ENCODE data around the gene CDH23. TPM values are rescaled to one million over a fixed set of nuclear protein-coding genes. Genes with fewer than 3 reads are reported as not detected.
"Not testable (repeated sequence)": the region's sequence is repeated elsewhere in the genome, so short reads cannot be mapped to it uniquely, and the experiment has no call there.

The CDH23 gene
- total RNA-seq, 4 donors from 2014 or later = 14.4 to 29.6 (median 19.7) TPM

GRCh38 chr10:71850021-71850742 lies 453.5 kb downstream of the CDH23 start:
- WGBS = 5% methylated on average over 12 of the region's 13 CpGs
- no peaks in the 10 kb centered on the region for H3K27me3 ChIP-seq
- H3K9me3 ChIP-seq = no peaks in the 10 kb centered on the region
- no peaks in the 10 kb centered on the region for H3K36me3 ChIP-seq
- peak overlapping the region; percentile 96 to 98 (median 96) for H3K27ac ChIP-seq (replicated peaks in 1 of 4)
- peak overlapping the region; percentile 69 to 92 (median 86) for H3K4me3 ChIP-seq
- no peak for TF ChIP-seq POLR2A (IDR thresholded peaks at IDR 0.05; ENCODE audit: low read depth)
- no peak for TF ChIP-seq POLR2AphosphoS5 (IDR thresholded peaks at IDR 0.05)
- TF ChIP-seq EP300 (IDR thresholded peaks at IDR 0.05) = no peak
- no peak for TF ChIP-seq CTCF (IDR thresholded peaks at IDR 0.05)
- no peak for DNase-seq (ENCODE audit: extremely low spot score)
- intact Hi-C loops (cut with DNase I) = no loop called here
- H3K4me1 ChIP-seq = peaks cover 46 to 64% (median 58%) of the 10 kb centered on the region in 4 donors

- Histone ChIP-seq H3K27ac (replicated peaks in 1 of 4) (peak within 1 kb of the TSS; percentile 96 to 98 (median 96)), H3K4me1 (peaks cover 43 to 57% (median 51%) of the 10 kb centered on the region in 4 donors), H3K27me3 (no peaks in the 10 kb centered on the region), H3K4me3 (peak within 1 kb of the TSS; percentile 69 to 92 (median 86)), H3K9me3 (no peaks in the 10 kb centered on the region), H3K36me3 (no peaks in the 10 kb centered on the region)
- under 1% methylated on average over 26 of the region's 49 CpGs for WGBS
- intact Hi-C loops (cut with DNase I) = no loop called here
- DNase-seq (ENCODE audit: extremely low spot score) = peak; percentile 99
- TF ChIP-seq CTCF (IDR thresholded peaks at IDR 0.05) (no peak), POLR2A (IDR thresholded peaks at IDR 0.05; ENCODE audit: low read depth) (peak; percentile 97), POLR2AphosphoS5 (IDR thresholded peaks at IDR 0.05) (peak; percentile 100)
These were observed 454.2 kb downstream of the CDH23 start, which contains the start of gene PSAP for GRCh38 chr10:71850743-71851464. Gene PSAP (minus strand): TSS chr10:71851251. CDS start chr10:71851221, 30 bp downstream.

- intact Hi-C loops (cut with DNase I); H3K27me3 ChIP-seq; H3K36me3 ChIP-seq; H3K9me3 ChIP-seq; DNase-seq (ENCODE audit: extremely low spot score): not testable (repeated sequence)
- Histone ChIP-seq H3K4me1 (peaks cover 36 to 50% (median 45%) of the 10 kb centered on the region in 4 donors), H3K4me3 (peak overlapping the region; percentile 69 to 92 (median 86)), H3K27ac (replicated peaks in 1 of 4) (peak overlapping the region; percentile 96 to 98 (median 96))
- whole genome bisulfite sequencing = 53% methylated on average over 20 of the region's 20 CpGs
These were observed 454.9 kb downstream of the CDH23 start for GRCh38 chr10:71851465-71852095.

GRCh38 chr10:71852355-71852937 lies 455.7 kb downstream of the CDH23 start:
- H3K36me3 ChIP-seq = no peaks in the 10 kb centered on the region
- 89% methylated on average over 11 of the region's 11 CpGs for WGBS
- TF ChIP-seq CTCF (IDR thresholded peaks at IDR 0.05) (no peak), EP300 (IDR thresholded peaks at IDR 0.05) (no peak), POLR2AphosphoS5 (IDR thresholded peaks at IDR 0.05) (no peak), POLR2A (IDR thresholded peaks at IDR 0.05; ENCODE audit: low read depth) (no peak)
- no peaks in the 10 kb centered on the region for H3K9me3 ChIP-seq
- intact Hi-C loops (cut with DNase I) = no loop called here
- no peak for DNase-seq (ENCODE audit: extremely low spot score)
- peak overlapping the region in 2 of 4 donors; percentile 96 to 98 for H3K27ac ChIP-seq (replicated peaks in 1 of 4)
- peaks cover 28 to 42% (median 36%) of the 10 kb centered on the region in 4 donors for H3K4me1 ChIP-seq
- no peak overlapping the region for H3K4me3 ChIP-seq
- no peaks in the 10 kb centered on the region for H3K27me3 ChIP-seq
